A549 (cell line): ENCODE results near the gene MTSS2. TPM values are rescaled to one million over a fixed set of nuclear protein-coding genes. Genes with fewer than 3 reads are reported as not detected.

Experiments
- ATAC-seq, 2 experiments: fragments of 200-7000 bp in 1 of 2; fragments of >200 bp in 1 of 2; cut with Nextera tagmentation in 1 of 2; cut with Tn5 transposase in 1 of 2; 3 replicates each; pipeline versions ENCODE4 v1.8.0 to v1.9.1; 2018 to 2020; ENCODE audit warnings: mild to moderate bottlenecking in 1 of 2, moderate library complexity in 1 of 2
- CTCF ChIA-PET: fragments of 300-600 bp; sonication (Branson Sonifier 250); formaldehyde crosslinking; extraction: SDS; loops from one replicate; lab custom pipeline; 2021; ENCODE audit warnings: antibody characterized with exemption, inconsistent platforms; lab: Yijun Ruan, JAX
- POLR2A ChIA-PET: fragments of 350-600 bp; formaldehyde crosslinking; extraction: SDS; loops from one replicate; lab custom pipeline; 2021; ENCODE audit warnings: antibody characterized with exemption, inconsistent platforms; lab: Yijun Ruan, JAX
- DNase-seq, 2 experiments: peaks; one replicate each; pipeline versions ENCODE4 v3.0.0 to v3.0.0-alpha.2; 2011 to 2016; ENCODE audit warnings: low read depth in 1 of 2, low spot score in 1 of 2
- FAIRE-seq: peaks from 2 replicates; lab custom pipeline; 2011; peaks lifted over from hg19 to GRCh38; lab: Jason Lieb, UNC
- H3K27ac ChIP-seq, 2 experiments: fragments of >200 bp; sonication (Bioruptor Twin); formaldehyde crosslinking; 3 replicates each; pipeline ENCODE4 v1.5.1; 2016 to 2017
- H3K4me1 ChIP-seq: fragments of >200 bp; sonication (Bioruptor Twin); formaldehyde crosslinking; 3 replicates; pipeline ENCODE4 v1.6.1; 2016
- H3K4me2 ChIP-seq: fragments of >200 bp; sonication (Bioruptor Twin); formaldehyde crosslinking; 3 replicates; pipeline ENCODE4 v1.6.1; 2016
- H3K4me3 ChIP-seq: fragments of >200 bp; sonication (Bioruptor Twin); formaldehyde crosslinking; 3 replicates; pipeline ENCODE4 v1.5.1; 2016
- H3K9me3 ChIP-seq: fragments of >200 bp; sonication (Bioruptor Twin); formaldehyde crosslinking; 3 replicates; pipeline ENCODE4 v1.6.1; 2016
- BCL3 ChIP-seq: fragments of >200 bp; sonication (Bioruptor Twin); formaldehyde crosslinking; IDR thresholded peaks from 3 replicates; pipeline ENCODE4 v1.6.1; 2016
- CBX8 ChIP-seq: fragments of 200-600 bp; sonication (generic); IDR thresholded peaks from 2 replicates; pipeline ENCODE4 v1.6.1; 2016
- CHD4 ChIP-seq: fragments of 200-600 bp; sonication (generic); IDR thresholded peaks from 2 replicates; pipeline ENCODE4 v1.6.1; 2016; ENCODE audit warnings: antibody characterized with exemption, mild to moderate bottlenecking, borderline replicate concordance
- CTCF ChIP-seq: fragments of >200 bp; sonication (Bioruptor Twin); formaldehyde crosslinking; IDR thresholded peaks from 3 replicates; pipeline ENCODE4 v1.5.1; 2016
- EHMT2 ChIP-seq: fragments of 200-600 bp; sonication (generic); IDR thresholded peaks from 2 replicates; pipeline ENCODE4 v1.6.1; 2016; ENCODE audit warnings: antibody characterized with exemption, low read depth, mild to moderate bottlenecking, moderate library complexity
- ELK1 ChIP-seq: fragments of 150-350 bp; IDR thresholded peaks from 2 replicates; pipeline ENCODE4 v1.6.1; 2014; ENCODE audit warnings: low read depth, mild to moderate bottlenecking, low read length
- EP300 ChIP-seq, 2 experiments: fragments of >200 bp; sonication (Bioruptor Twin); formaldehyde crosslinking; IDR thresholded peaks; 2 replicates in 1 of 2; 3 replicates in 1 of 2; pipeline ENCODE4 v1.6.1; 2016 to 2017
- FOSB ChIP-seq: fragments of 250-450 bp; sonication (Bioruptor Pico); IDR thresholded peaks from 2 replicates; pipeline ENCODE4 v1.5.0; 2020; ENCODE audit warnings: mild to moderate bottlenecking, moderate library complexity
- FOXS1 ChIP-seq: fragments of 250-450 bp; sonication (Bioruptor Pico); IDR thresholded peaks from 2 replicates; pipeline ENCODE4 v1.5.0; 2020; ENCODE audit warnings: mild to moderate bottlenecking, moderate library complexity
- GATA3 ChIP-seq: IDR thresholded peaks from 2 replicates; pipeline ENCODE4 v1.6.1; 2012; ENCODE audit warnings: borderline replicate concordance
- HMGXB4 ChIP-seq: fragments of 250-450 bp; sonication (Bioruptor Pico); IDR thresholded peaks from 2 replicates; pipeline ENCODE4 v1.5.0; 2021; ENCODE audit warnings: mild to moderate bottlenecking, moderate library complexity, borderline replicate concordance
- HOXA7 ChIP-seq: fragments of 250-450 bp; sonication (Bioruptor Pico); IDR thresholded peaks from 2 replicates; pipeline ENCODE4 v1.5.0; 2020; ENCODE audit warnings: mild to moderate bottlenecking, moderate library complexity
- HOXB5 ChIP-seq: fragments of 250-450 bp; sonication (Bioruptor Pico); IDR thresholded peaks from 2 replicates; pipeline ENCODE4 v1.5.0; 2020; ENCODE audit warnings: mild to moderate bottlenecking, moderate library complexity
- JUN ChIP-seq, 2 experiments: fragments of >200 bp; sonication (Bioruptor Twin); formaldehyde crosslinking; IDR thresholded peaks; 2 replicates in 1 of 2; 3 replicates in 1 of 2; pipeline ENCODE4 v1.6.1; 2016 to 2017
- JUNB ChIP-seq: fragments of >200 bp; sonication (Bioruptor Twin); formaldehyde crosslinking; IDR thresholded peaks from 2 replicates; pipeline ENCODE4 v1.6.1; 2016
- KDM1A ChIP-seq: fragments of 200-600 bp; sonication (generic); IDR thresholded peaks from 2 replicates; pipeline ENCODE4 v1.6.1; 2016; ENCODE audit warnings: low read depth, mild to moderate bottlenecking
- MAZ ChIP-seq: fragments of 150-350 bp; IDR thresholded peaks from 2 replicates; pipeline ENCODE4 v1.6.1; 2014; ENCODE audit warnings: antibody characterized with exemption, low read depth, low read length, borderline replicate concordance
- PBX3 ChIP-seq: IDR thresholded peaks from 2 replicates; pipeline ENCODE4 v1.6.1; 2012
- PHF8 ChIP-seq: fragments of 200-600 bp; sonication (generic); IDR thresholded peaks from 2 replicates; pipeline ENCODE4 v1.6.1; 2016; ENCODE audit warnings: low read depth, mild to moderate bottlenecking, antibody characterized with exemption, moderate library complexity, borderline replicate concordance
- POLR2A ChIP-seq: IDR thresholded peaks from 2 replicates; pipeline ENCODE4 v1.6.1; 2012; ENCODE audit warnings: mild to moderate bottlenecking, low read length
- RARB ChIP-seq: fragments of 250-450 bp; sonication (Bioruptor Pico); IDR thresholded peaks from 2 replicates; pipeline ENCODE4 v1.8.0; 2021; ENCODE audit warnings: mild to moderate bottlenecking, moderate library complexity
- RCOR1 ChIP-seq: fragments of 150-350 bp; IDR thresholded peaks from 2 replicates; pipeline ENCODE4 v1.6.1; 2014; ENCODE audit warnings: antibody characterized with exemption, low read length, low read depth
- RNF2 ChIP-seq: fragments of 200-600 bp; sonication (generic); IDR thresholded peaks from 2 replicates; pipeline ENCODE4 v1.6.1; 2016; ENCODE audit warnings: low read depth, mild to moderate bottlenecking, antibody characterized with exemption, moderate library complexity, borderline replicate concordance
- SMC3 ChIP-seq: fragments of >200 bp; sonication (Bioruptor Twin); formaldehyde crosslinking; IDR thresholded peaks from 3 replicates; pipeline ENCODE4 v1.6.1; 2018; ENCODE audit warnings: inconsistent platforms
- TFCP2L1 ChIP-seq: fragments of 250-450 bp; sonication (Bioruptor Pico); IDR thresholded peaks from 2 replicates; pipeline ENCODE4 v1.5.0; 2021; ENCODE audit warnings: mild to moderate bottlenecking
- ZNF302 ChIP-seq: fragments of 250-450 bp; sonication (Bioruptor Pico); IDR thresholded peaks from 2 replicates; pipeline ENCODE4 v1.9.0; 2021; ENCODE audit warnings: inconsistent platforms, mild to moderate bottlenecking, moderate library complexity
- WGBS: methylation state at CpG from one replicate; pipeline ENCODE4 v1.1.6; 2017; ENCODE audit errors: missing lambda C conversion rate; 5-methylcytosine and 5-hydroxymethylcytosine counted together
- polyA plus RNA-seq, 4 experiments: library from polyadenylated mRNA; depleted of rRNA in 3 of 4; stranded (reverse); fragments of >200 nt; fragmentation: RNase III in 1 of 4; extraction: RNeasy Plus Mini Kit Qiagen cat#74134 plus additional on column Dnase treatment in 1 of 4; gene quantifications; 2 replicates in 3 of 4; 3 replicates in 1 of 4; pipeline ENCODE4 v1.2.3, GENCODE V29; 2011 to 2017
- TF ChIP-seq, protein P1 (sequence below): fragments of 450-650 bp; IDR thresholded peaks from 2 replicates; pipeline ENCODE4 v1.6.1; 2014; ENCODE audit warnings: antibody characterized with exemption
- TF ChIP-seq, protein P2 (sequence below): fragments of 200-600 bp; sonication (generic); IDR thresholded peaks from 2 replicates; pipeline ENCODE4 v1.6.1; 2016; ENCODE audit warnings: antibody characterized with exemption, mild to moderate bottlenecking, moderate library complexity

MTSS2 gene
- polyA plus RNA-seq, 2 of the 4 experiments (the other 2 are of a cell fraction) = 13.1 to 27.1 TPM

GRCh38 chr16:70657956-70658355, 27.9 kb downstream of the MTSS2 start:
- DNase-seq (no peak), ATAC-seq (no peak), FAIRE-seq (no peak)
- WGBS = 76% methylated on average over 7 of the region's 7 CpGs
- H3K27ac ChIP-seq = no peak overlapping the region
- TF ChIP-seq EHMT2 (no peak), RARB (CRISPR knock-in tag) (no peak), HMGXB4 (CRISPR knock-in tag) (no peak), GATA3 (no peak), PBX3 (no peak), BCL3 (no peak), RCOR1 (no peak), CHD4 (no peak), JUNB (no peak), ELK1 (no peak), SMC3 (no peak), PHF8 (no peak), TFCP2L1 (no peak)
- no peak overlapping the region for H3K4me3 ChIP-seq
- POLR2A ChIA-PET = no interaction called here
- no peaks in the 10 kb centered on the region for H3K9me3 ChIP-seq
- no peaks in the 10 kb centered on the region; the same call in 2 of the 3 replicates for H3K4me1 ChIP-seq
- CTCF ChIA-PET = no interaction called here
- no peak overlapping the region for H3K4me2 ChIP-seq

DNA sequence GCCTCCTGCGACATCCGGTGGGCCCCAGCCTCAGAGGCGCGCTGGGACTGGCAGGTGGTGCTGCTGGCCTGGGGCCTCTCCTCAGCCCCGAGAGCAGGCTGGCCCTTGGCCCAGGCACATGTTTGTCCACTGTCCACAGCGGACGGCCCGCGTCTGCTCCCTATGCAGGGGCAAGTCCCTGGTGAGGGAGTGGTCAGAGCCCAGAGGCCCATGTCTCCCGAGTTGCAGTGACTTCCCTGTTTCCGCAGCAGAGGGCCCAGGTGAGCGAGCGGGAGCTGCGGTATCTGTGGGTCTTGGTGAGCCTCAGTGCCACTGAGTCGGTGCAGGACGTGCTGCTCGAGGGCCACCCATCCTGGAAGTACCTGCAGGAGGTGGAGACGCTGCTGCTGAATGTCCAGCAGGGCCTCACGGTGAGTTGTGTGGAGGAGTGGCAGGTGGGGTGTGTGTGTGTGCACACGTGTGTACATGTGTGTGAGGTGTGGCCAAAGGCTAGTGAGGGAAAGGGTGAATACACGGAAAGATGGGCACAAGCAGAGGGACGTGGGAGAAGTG, 29.1 kb downstream of the MTSS2 start:
- Histone ChIP-seq H3K27ac (no peak overlapping the region), H3K4me3 (no peak overlapping the region), H3K4me2 (no peak overlapping the region), H3K4me1 (no peaks in the 10 kb centered on the region; the same call in 2 of the 3 replicates), H3K9me3 (no peaks in the 10 kb centered on the region)
- ATAC-seq (no peak), DNase-seq (no peak), FAIRE-seq (no peak)
- ChIA-PET POLR2A (no interaction called here), CTCF (no interaction called here)
- WGBS = 83% methylated on average over 17 of the region's 22 CpGs
- TF ChIP-seq RNF2 (no peak), CTCF (no peak), POLR2A (no peak), MAZ (no peak), ZNF302 (CRISPR knock-in tag) (no peak), TFCP2L1 (no peak), JUN (IDR thresholded peaks at IDR 0.05) (no peak), KDM1A (no peak), EP300 (IDR thresholded peaks at IDR 0.05) (no peak), CBX8 (no peak), FOXS1 (CRISPR knock-in tag) (no peak), HOXB5 (no peak), FOSB (CRISPR knock-in tag) (no peak), HOXA7 (no peak)
- TF ChIP-seq, protein P1, sequence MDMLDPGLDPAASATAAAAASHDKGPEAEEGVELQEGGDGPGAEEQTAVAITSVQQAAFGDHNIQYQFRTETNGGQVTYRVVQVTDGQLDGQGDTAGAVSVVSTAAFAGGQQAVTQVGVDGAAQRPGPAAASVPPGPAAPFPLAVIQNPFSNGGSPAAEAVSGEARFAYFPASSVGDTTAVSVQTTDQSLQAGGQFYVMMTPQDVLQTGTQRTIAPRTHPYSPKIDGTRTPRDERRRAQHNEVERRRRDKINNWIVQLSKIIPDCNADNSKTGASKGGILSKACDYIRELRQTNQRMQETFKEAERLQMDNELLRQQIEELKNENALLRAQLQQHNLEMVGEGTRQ = no peak
- TF ChIP-seq, protein P2, sequence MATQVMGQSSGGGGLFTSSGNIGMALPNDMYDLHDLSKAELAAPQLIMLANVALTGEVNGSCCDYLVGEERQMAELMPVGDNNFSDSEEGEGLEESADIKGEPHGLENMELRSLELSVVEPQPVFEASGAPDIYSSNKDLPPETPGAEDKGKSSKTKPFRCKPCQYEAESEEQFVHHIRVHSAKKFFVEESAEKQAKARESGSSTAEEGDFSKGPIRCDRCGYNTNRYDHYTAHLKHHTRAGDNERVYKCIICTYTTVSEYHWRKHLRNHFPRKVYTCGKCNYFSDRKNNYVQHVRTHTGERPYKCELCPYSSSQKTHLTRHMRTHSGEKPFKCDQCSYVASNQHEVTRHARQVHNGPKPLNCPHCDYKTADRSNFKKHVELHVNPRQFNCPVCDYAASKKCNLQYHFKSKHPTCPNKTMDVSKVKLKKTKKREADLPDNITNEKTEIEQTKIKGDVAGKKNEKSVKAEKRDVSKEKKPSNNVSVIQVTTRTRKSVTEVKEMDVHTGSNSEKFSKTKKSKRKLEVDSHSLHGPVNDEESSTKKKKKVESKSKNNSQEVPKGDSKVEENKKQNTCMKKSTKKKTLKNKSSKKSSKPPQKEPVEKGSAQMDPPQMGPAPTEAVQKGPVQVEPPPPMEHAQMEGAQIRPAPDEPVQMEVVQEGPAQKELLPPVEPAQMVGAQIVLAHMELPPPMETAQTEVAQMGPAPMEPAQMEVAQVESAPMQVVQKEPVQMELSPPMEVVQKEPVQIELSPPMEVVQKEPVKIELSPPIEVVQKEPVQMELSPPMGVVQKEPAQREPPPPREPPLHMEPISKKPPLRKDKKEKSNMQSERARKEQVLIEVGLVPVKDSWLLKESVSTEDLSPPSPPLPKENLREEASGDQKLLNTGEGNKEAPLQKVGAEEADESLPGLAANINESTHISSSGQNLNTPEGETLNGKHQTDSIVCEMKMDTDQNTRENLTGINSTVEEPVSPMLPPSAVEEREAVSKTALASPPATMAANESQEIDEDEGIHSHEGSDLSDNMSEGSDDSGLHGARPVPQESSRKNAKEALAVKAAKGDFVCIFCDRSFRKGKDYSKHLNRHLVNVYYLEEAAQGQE = no peak
